ENCODE results near the gene TNNT1.

The TNNT1 gene

DNA sequence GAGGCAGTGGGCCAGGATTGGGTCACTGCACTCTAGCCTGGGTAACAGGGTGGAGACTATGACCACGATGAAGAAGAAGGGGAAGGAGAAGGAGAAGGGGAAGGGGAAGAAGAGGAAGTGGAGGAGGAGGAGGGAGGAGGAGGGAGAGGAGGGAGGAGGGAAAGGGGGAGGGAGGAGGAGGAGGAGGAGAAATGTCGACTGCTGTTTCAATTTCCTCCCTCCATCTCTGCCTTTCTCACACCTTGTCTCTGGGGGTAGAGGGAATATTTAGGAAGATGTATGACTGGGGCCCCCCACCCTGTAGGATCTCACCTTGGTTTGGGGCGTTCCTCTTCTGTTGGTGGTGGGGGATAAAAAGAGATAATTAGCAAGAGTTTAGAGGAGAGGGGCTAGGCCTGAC, 3.8 kb downstream of the TNNT1 start (continued):
- TF ChIP-seq, protein P1, sequence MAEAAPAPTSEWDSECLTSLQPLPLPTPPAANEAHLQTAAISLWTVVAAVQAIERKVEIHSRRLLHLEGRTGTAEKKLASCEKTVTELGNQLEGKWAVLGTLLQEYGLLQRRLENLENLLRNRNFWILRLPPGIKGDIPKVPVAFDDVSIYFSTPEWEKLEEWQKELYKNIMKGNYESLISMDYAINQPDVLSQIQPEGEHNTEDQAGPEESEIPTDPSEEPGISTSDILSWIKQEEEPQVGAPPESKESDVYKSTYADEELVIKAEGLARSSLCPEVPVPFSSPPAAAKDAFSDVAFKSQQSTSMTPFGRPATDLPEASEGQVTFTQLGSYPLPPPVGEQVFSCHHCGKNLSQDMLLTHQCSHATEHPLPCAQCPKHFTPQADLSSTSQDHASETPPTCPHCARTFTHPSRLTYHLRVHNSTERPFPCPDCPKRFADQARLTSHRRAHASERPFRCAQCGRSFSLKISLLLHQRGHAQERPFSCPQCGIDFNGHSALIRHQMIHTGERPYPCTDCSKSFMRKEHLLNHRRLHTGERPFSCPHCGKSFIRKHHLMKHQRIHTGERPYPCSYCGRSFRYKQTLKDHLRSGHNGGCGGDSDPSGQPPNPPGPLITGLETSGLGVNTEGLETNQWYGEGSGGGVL (tag by site-specific recombination; IDR thresholded peaks at IDR 0.05) = 0 out of 2 replicates have a peak, but pooled peaks have one; percentile 30
- TF ChIP-seq ZNF211 (tag by site-specific recombination; IDR thresholded peaks at IDR 0.05; ENCODE audit: low read depth) (no peak), ZNF626 (tag by site-specific recombination; IDR thresholded peaks at IDR 0.05) (no peak), ZNF112 (tag by site-specific recombination; IDR thresholded peaks at IDR 0.05) (no peak)

DNA sequence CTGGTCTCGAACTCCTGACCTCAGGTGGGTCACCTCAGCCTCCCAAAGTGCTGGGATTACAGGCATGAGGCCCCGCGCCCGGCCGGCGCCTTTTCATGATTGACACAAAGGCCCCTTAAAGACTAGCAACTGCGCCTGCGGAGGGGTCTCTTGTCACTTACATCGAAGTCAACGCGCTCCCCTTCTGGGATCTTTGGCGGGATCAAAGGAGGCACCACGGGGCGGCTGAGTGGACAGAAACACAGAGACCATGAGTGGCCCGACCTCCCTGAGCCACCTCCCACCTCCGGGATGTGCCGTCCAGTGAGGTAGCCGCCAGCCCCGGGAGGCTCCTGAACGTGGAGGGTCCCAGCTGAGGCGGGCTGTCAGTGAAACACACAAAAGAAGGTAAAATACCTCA, 7.3 kb downstream of the TNNT1 start:
- CTCF ChIA-PET = interaction anchor here (0.6 to 6.4 kb wide), 45 partner anchors 9 to 739 kb away, joined by 3 to 107 read pairs (median 5); partner anchors contain the start of genes DNAAF3, SYT5 and TNNI3
- Histone ChIP-seq H3K9me3 (ENCODE audit: control insufficient read depth, insufficient read depth, low read depth, low read length) (no peaks in the 10 kb centered on the region), H3K36me3 (ENCODE audit: control insufficient read depth in 2 of 2, insufficient read depth in 1 of 2, low read length in 2 of 2) (no peaks in the 10 kb centered on the region; a peak in 1 of 3 replicates), H3K4me1 (ENCODE audit: control insufficient read depth, insufficient read depth, low read length) (no peaks in the 10 kb centered on the region), H3K4me3 (ENCODE audit: low read depth, low read length) (no peak overlapping the region), H3K27ac (ENCODE audit: extremely low read depth, low read depth, low read length) (no peak overlapping the region)
- no peak for TF ChIP-seq ZNF311 (tag by site-specific recombination; IDR thresholded peaks at IDR 0.05; ENCODE audit: borderline replicate concordance)
- peak; percentile 7; the same call in 1 of the 2 replicates for TF ChIP-seq ZNF335 (tag by site-specific recombination; conservative IDR thresholded peaks at IDR 0.05)
- no peak for TF ChIP-seq ZNF658 (tag by site-specific recombination; IDR thresholded peaks at IDR 0.05)
- POLR2A ChIA-PET = interaction anchor here (0.5 to 2.4 kb wide), 10 partner anchors 18 to 490 kb away, joined by 3 to 19 read pairs (median 6); partner anchors contain the start of genes NAT14, PPP1R12C and UBE2S

DNA sequence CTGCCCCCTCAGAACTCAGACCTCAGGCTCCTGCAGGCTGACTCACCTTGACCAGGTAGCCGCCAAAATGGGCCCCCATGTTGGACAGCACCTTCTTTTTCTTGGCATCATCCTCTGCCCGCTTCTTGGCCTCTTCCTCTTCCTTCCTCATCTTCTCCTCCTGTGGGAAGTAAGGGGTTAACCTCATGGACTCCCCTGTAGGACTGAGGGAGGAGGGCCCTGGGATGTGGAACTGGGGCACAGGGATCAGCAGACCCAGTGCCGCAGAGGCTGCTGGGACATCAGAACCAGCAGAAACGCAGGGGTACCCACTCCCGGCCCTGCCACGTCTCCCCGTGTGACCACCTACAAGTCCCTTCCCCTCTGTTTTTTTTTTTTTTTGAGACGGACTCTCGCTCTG, 11.1 kb downstream of the TNNT1 start:
- no peaks in the 10 kb centered on the region; a peak in 1 of 3 replicates for H3K36me3 ChIP-seq (ENCODE audit: control insufficient read depth in 2 of 2, insufficient read depth in 1 of 2, low read length in 2 of 2)
- H3K4me3 ChIP-seq (ENCODE audit: low read depth, low read length) = no peak overlapping the region
- ChIA-PET CTCF (no interaction called here), POLR2A (no interaction called here)
- TF ChIP-seq ZNF654 (tag by site-specific recombination; IDR thresholded peaks at IDR 0.05; ENCODE audit: low read depth) (no peak), ZNF416 (tag by site-specific recombination; IDR thresholded peaks at IDR 0.05) (no peak)
- H3K27ac ChIP-seq (ENCODE audit: extremely low read depth, low read depth, low read length) = no peak overlapping the region
- no peaks in the 10 kb centered on the region for H3K9me3 ChIP-seq (ENCODE audit: control insufficient read depth, insufficient read depth, low read depth, low read length)
- H3K4me1 ChIP-seq (ENCODE audit: control insufficient read depth, insufficient read depth, low read length) = no peaks in the 10 kb centered on the region

DNA sequence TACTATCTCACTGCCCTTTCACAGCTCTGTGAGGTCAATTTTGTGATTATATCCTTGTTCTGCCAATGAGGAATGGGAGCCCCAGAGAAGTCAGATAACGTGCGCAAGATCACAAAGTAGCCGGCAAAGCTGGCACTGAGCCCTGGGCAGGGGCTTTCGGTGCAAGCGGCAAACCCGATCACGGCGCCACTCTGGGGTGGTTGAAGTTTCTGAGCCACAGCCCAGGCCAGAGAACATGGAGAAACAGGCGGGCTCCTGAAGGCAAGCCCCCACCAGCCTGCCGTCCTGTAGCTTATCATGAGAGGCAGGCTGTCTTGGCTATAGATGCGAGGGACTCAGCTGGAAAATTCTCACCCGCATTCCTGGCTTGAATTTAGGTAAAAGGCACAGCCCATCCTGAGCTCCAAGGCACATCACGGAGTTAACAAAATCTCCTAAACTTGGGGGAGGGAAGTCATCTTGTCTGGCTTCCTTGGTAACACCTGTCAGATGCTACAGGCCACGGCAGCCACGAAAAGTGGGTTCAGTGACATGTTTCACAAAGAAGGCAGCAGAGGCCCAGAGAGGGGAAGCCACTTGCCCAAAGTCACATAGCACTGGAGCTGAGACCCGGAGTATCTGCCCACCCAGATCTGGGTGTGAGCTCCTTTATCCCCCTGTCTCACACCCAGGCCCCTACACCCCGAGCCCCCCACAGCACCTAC, 12.5 kb downstream of the TNNT1 start:
- no peaks in the 10 kb centered on the region; a peak in 1 of 3 replicates for H3K36me3 ChIP-seq (ENCODE audit: control insufficient read depth in 2 of 2, insufficient read depth in 1 of 2, low read length in 2 of 2)
- TF ChIP-seq, protein P2, sequence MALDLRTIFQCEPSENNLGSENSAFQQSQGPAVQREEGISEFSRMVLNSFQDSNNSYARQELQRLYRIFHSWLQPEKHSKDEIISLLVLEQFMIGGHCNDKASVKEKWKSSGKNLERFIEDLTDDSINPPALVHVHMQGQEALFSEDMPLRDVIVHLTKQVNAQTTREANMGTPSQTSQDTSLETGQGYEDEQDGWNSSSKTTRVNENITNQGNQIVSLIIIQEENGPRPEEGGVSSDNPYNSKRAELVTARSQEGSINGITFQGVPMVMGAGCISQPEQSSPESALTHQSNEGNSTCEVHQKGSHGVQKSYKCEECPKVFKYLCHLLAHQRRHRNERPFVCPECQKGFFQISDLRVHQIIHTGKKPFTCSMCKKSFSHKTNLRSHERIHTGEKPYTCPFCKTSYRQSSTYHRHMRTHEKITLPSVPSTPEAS (tag by site-specific recombination; IDR thresholded peaks at IDR 0.05) = no peak
- TF ChIP-seq, protein P3, sequence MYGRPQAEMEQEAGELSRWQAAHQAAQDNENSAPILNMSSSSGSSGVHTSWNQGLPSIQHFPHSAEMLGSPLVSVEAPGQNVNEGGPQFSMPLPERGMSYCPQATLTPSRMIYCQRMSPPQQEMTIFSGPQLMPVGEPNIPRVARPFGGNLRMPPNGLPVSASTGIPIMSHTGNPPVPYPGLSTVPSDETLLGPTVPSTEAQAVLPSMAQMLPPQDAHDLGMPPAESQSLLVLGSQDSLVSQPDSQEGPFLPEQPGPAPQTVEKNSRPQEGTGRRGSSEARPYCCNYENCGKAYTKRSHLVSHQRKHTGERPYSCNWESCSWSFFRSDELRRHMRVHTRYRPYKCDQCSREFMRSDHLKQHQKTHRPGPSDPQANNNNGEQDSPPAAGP (tag by site-specific recombination; IDR thresholded peaks at IDR 0.05) = no peak
- TF ChIP-seq HOXC10 (CRISPR knock-in tag; IDR thresholded peaks at IDR 0.05) (no peak), ZNF529 (tag by site-specific recombination; IDR thresholded peaks at IDR 0.05; ENCODE audit: insufficient replicate concordance) (no peak), ZNF140 (tag by site-specific recombination; IDR thresholded peaks at IDR 0.05) (no peak), ZNF341 (tag by site-specific recombination; IDR thresholded peaks at IDR 0.05; ENCODE audit: low read depth) (no peak), ZNF138 (tag by site-specific recombination; IDR thresholded peaks at IDR 0.05; ENCODE audit: borderline replicate concordance) (no peak), ZNF48 (tag by site-specific recombination; IDR thresholded peaks at IDR 0.05) (no peak), ZNF19 (tag by site-specific recombination; IDR thresholded peaks at IDR 0.05; ENCODE audit: low read depth) (no peak), ZNF555 (tag by site-specific recombination; conservative IDR thresholded peaks at IDR 0.05) (no peak)
- TF ChIP-seq, protein P4, sequence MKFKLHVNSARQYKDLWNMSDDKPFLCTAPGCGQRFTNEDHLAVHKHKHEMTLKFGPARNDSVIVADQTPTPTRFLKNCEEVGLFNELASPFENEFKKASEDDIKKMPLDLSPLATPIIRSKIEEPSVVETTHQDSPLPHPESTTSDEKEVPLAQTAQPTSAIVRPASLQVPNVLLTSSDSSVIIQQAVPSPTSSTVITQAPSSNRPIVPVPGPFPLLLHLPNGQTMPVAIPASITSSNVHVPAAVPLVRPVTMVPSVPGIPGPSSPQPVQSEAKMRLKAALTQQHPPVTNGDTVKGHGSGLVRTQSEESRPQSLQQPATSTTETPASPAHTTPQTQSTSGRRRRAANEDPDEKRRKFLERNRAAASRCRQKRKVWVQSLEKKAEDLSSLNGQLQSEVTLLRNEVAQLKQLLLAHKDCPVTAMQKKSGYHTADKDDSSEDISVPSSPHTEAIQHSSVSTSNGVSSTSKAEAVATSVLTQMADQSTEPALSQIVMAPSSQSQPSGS (tag by site-specific recombination; IDR thresholded peaks at IDR 0.05; ENCODE audit: low read depth) = no peak
- TF ChIP-seq, protein P5, sequence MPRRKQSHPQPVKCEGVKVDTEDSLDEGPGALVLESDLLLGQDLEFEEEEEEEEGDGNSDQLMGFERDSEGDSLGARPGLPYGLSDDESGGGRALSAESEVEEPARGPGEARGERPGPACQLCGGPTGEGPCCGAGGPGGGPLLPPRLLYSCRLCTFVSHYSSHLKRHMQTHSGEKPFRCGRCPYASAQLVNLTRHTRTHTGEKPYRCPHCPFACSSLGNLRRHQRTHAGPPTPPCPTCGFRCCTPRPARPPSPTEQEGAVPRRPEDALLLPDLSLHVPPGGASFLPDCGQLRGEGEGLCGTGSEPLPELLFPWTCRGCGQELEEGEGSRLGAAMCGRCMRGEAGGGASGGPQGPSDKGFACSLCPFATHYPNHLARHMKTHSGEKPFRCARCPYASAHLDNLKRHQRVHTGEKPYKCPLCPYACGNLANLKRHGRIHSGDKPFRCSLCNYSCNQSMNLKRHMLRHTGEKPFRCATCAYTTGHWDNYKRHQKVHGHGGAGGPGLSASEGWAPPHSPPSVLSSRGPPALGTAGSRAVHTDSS (tag by site-specific recombination; IDR thresholded peaks at IDR 0.05) = no peak
- no peak overlapping the region for H3K4me3 ChIP-seq (ENCODE audit: low read depth, low read length)
- no peaks in the 10 kb centered on the region for H3K4me1 ChIP-seq (ENCODE audit: control insufficient read depth, insufficient read depth, low read length)
- H3K9me3 ChIP-seq (ENCODE audit: control insufficient read depth, insufficient read depth, low read depth, low read length) = no peaks in the 10 kb centered on the region
- ChIA-PET POLR2A (no interaction called here), CTCF (interaction anchor here (0.6 to 2.0 kb wide), 18 partner anchors 8 to 658 kb away, joined by 3 to 12 read pairs (median 4); partner anchors contain the start of gene DNAAF3)
- H3K27ac ChIP-seq (ENCODE audit: extremely low read depth, low read depth, low read length) = no peak overlapping the region
